Measurements from ENCODE around the gene GOLGB1. TPM values are rescaled to one million over a fixed set of nuclear protein-coding genes. Genes with fewer than 3 reads are reported as not detected.
"Not testable (repeated sequence)": the region's sequence is repeated elsewhere in the genome, so short reads cannot be mapped to it uniquely, and the experiment has no call there.

GOLGB1 gene
- total RNA-seq (ENCODE audit: unreplicated experiment), result 40.9 TPM
- long read RNA-seq, partial matches to known transcripts, result 7 of 10 reads
- long read RNA-seq, other reads (novel, unspliced or antisense), result 3 of 10 reads

- no peak within 1 kb of the TSS for H3K4me3 Mint-ChIP-seq (ENCODE audit: unreplicated experiment)
- DNase-seq, result peak; percentile 86
- H3K27ac Mint-ChIP-seq (ENCODE audit: unreplicated experiment), result no peak within 1 kb of the TSS
- TF ChIP-seq CTCF (IDR thresholded peaks at IDR 0.05; ENCODE audit: partially characterized antibody, unreplicated experiment), result no peak
- H3K4me1 Mint-ChIP-seq (ENCODE audit: low read depth, unreplicated experiment), result no peaks in the 10 kb centered on the region
- H3K27me3 Mint-ChIP-seq (ENCODE audit: unreplicated experiment), result no peaks in the 10 kb centered on the region
- no peaks in the 10 kb centered on the region for H3K36me3 Mint-ChIP-seq (ENCODE audit: unreplicated experiment)
- no peaks in the 10 kb centered on the region for H3K9me3 Mint-ChIP-seq (ENCODE audit: unreplicated experiment)
Observed at GRCh38 chr3:121749276-121750086, at the start of gene GOLGB1. GOLGB1 (minus strand) TSS chr3:121749741; CDS start chr3:121730971, 18,770 bp downstream.

- H3K27me3 Mint-ChIP-seq (ENCODE audit: unreplicated experiment), result no peaks in the 10 kb centered on the region
- no peak overlapping the region for H3K27ac Mint-ChIP-seq (ENCODE audit: unreplicated experiment)
- DNase-seq, result no peak
- TF ChIP-seq CTCF (IDR thresholded peaks at IDR 0.05; ENCODE audit: partially characterized antibody, unreplicated experiment), result no peak
- H3K4me3 Mint-ChIP-seq (ENCODE audit: unreplicated experiment), result no peak overlapping the region
- no peaks in the 10 kb centered on the region for H3K9me3 Mint-ChIP-seq (ENCODE audit: unreplicated experiment)
- H3K36me3 Mint-ChIP-seq (ENCODE audit: unreplicated experiment), result no peaks in the 10 kb centered on the region
- no peaks in the 10 kb centered on the region for H3K4me1 Mint-ChIP-seq (ENCODE audit: low read depth, unreplicated experiment)
Observed at GRCh38 chr3:121796970-121797369, 47.4 kb upstream of the GOLGB1 start.

GRCh38 chr3:121794264-121794983, 44.9 kb upstream of the GOLGB1 start:
- no peaks in the 10 kb centered on the region for H3K4me1 Mint-ChIP-seq (ENCODE audit: low read depth, unreplicated experiment)
- no peak overlapping the region for H3K4me3 Mint-ChIP-seq (ENCODE audit: unreplicated experiment)
- no peaks in the 10 kb centered on the region for H3K9me3 Mint-ChIP-seq (ENCODE audit: unreplicated experiment)
- no peaks in the 10 kb centered on the region for H3K27me3 Mint-ChIP-seq (ENCODE audit: unreplicated experiment)
- no peak for TF ChIP-seq CTCF (IDR thresholded peaks at IDR 0.05; ENCODE audit: partially characterized antibody, unreplicated experiment)
- H3K27ac Mint-ChIP-seq (ENCODE audit: unreplicated experiment), result no peak overlapping the region
- H3K36me3 Mint-ChIP-seq (ENCODE audit: unreplicated experiment), result no peaks in the 10 kb centered on the region
- no peak for DNase-seq

- no peak for TF ChIP-seq CTCF (IDR thresholded peaks at IDR 0.05; ENCODE audit: partially characterized antibody, unreplicated experiment)
- Mint-ChIP-seq H3K27ac (ENCODE audit: unreplicated experiment) (no peak overlapping the region), H3K27me3 (ENCODE audit: unreplicated experiment) (no peaks in the 10 kb centered on the region), H3K36me3 (ENCODE audit: unreplicated experiment) (no peaks in the 10 kb centered on the region), H3K9me3 (ENCODE audit: unreplicated experiment) (no peaks in the 10 kb centered on the region), H3K4me1 (ENCODE audit: low read depth, unreplicated experiment) (no peaks in the 10 kb centered on the region), H3K4me3 (ENCODE audit: unreplicated experiment) (no peak overlapping the region)
- DNase-seq, result no peak
Observed at GRCh38 chr3:121793078-121793477, 43.5 kb upstream of the GOLGB1 start.

- H3K27me3 Mint-ChIP-seq (ENCODE audit: unreplicated experiment), result no peaks in the 10 kb centered on the region
- DNase-seq, result no peak
- TF ChIP-seq CTCF (IDR thresholded peaks at IDR 0.05; ENCODE audit: partially characterized antibody, unreplicated experiment), result no peak
- H3K9me3 Mint-ChIP-seq (ENCODE audit: unreplicated experiment), result no peaks in the 10 kb centered on the region
- no peaks in the 10 kb centered on the region for H3K4me1 Mint-ChIP-seq (ENCODE audit: low read depth, unreplicated experiment)
- H3K27ac Mint-ChIP-seq (ENCODE audit: unreplicated experiment), result no peak overlapping the region
- H3K36me3 Mint-ChIP-seq (ENCODE audit: unreplicated experiment), result no peaks in the 10 kb centered on the region
- no peak overlapping the region for H3K4me3 Mint-ChIP-seq (ENCODE audit: unreplicated experiment)
Observed at GRCh38 chr3:121786485-121786884, 36.9 kb upstream of the GOLGB1 start.

GRCh38 chr3:121782784-121783183, 33.2 kb upstream of the GOLGB1 start:
- not testable (repeated sequence) for H3K4me1 Mint-ChIP-seq (ENCODE audit: low read depth, unreplicated experiment); H3K4me3 Mint-ChIP-seq (ENCODE audit: unreplicated experiment); H3K9me3 Mint-ChIP-seq (ENCODE audit: unreplicated experiment); H3K27me3 Mint-ChIP-seq (ENCODE audit: unreplicated experiment); H3K27ac Mint-ChIP-seq (ENCODE audit: unreplicated experiment); H3K36me3 Mint-ChIP-seq (ENCODE audit: unreplicated experiment); DNase-seq

Measured in glutamatergic neuron (in vitro differentiated cells).